H1 (cell line): ENCODE results near the gene PFKFB3. TPM values are rescaled to one million over a fixed set of nuclear protein-coding genes. Genes with fewer than 3 reads are reported as not detected.

Source experiments
- BRCA1 ChIP-seq: IDR thresholded peaks from 2 replicates; pipeline ENCODE4 v1.6.1; 2012; ENCODE audit warnings: low read depth, low read length, improper control_type of control experiment
- GTF2F1 ChIP-seq: IDR thresholded peaks from 2 replicates; pipeline ENCODE4 v1.6.1; 2012; ENCODE audit warnings: low read depth, low read length, improper control_type of control experiment, borderline replicate concordance
- polyA plus RNA-seq, 7 experiments: library from polyadenylated mRNA; depleted of rRNA in 3 of 7; stranded (reverse) in 5 of 7; unstranded in 2 of 7; fragments of >200 nt in 5 of 7; fragments of 200-250 nt in 2 of 7; gene quantifications; 1 replicate in 5 of 7; 2 replicates in 1 of 7; 4 replicates in 1 of 7; pipeline versions ENCODE4 v1.2.1 to v1.2.3, GENCODE V29; 2011 to 2013; ENCODE audit warnings: missing spikeins in 2 of 7, mixed read lengths in 2 of 7
- total RNA-seq: library from RNA; stranded (reverse); fragmentation: NEBNext Ultra II Directional; extraction: Animal tissue kit (Norgen Biotek cat#: 25700); gene quantifications from 2 replicates; pipeline ENCODE4 v1.2.1, GENCODE V29; 2021

PFKFB3 gene
- total and polyA plus RNA-seq, 2 of the 8 experiments (the other 6 are each of a cell fraction or from before 2014, with no cell fraction given) = 15.6 to 32.0 TPM

- TF ChIP-seq GTF2F1 (no peak), BRCA1 (no peak)
Observed at GRCh38 chr10:6231146-6231545, 28.4 kb downstream of the PFKFB3 start (continued).
